Stimulated activated CD8-positive, alpha-beta memory T cell treated with anti-CD3 and anti-CD28 coated beads, Interleukin-15, amount 100 ng/mL, for 4 hours (primary cell): ENCODE results near the gene FZR1.
A peak's percentile ranks its signal among the peaks of the same experiment; 100 is the strongest.
"Not testable (repeated sequence)": the region's sequence is repeated elsewhere in the genome, so short reads cannot be mapped to it uniquely, and the experiment has no call there.

Experiments
- DNase-seq, 2 donors: peaks; one replicate each; pipeline ENCODE4 v3.0.0-alpha.2; 2020; ENCODE audit warnings: low read depth in 2 of 2

The FZR1 gene

DNA sequence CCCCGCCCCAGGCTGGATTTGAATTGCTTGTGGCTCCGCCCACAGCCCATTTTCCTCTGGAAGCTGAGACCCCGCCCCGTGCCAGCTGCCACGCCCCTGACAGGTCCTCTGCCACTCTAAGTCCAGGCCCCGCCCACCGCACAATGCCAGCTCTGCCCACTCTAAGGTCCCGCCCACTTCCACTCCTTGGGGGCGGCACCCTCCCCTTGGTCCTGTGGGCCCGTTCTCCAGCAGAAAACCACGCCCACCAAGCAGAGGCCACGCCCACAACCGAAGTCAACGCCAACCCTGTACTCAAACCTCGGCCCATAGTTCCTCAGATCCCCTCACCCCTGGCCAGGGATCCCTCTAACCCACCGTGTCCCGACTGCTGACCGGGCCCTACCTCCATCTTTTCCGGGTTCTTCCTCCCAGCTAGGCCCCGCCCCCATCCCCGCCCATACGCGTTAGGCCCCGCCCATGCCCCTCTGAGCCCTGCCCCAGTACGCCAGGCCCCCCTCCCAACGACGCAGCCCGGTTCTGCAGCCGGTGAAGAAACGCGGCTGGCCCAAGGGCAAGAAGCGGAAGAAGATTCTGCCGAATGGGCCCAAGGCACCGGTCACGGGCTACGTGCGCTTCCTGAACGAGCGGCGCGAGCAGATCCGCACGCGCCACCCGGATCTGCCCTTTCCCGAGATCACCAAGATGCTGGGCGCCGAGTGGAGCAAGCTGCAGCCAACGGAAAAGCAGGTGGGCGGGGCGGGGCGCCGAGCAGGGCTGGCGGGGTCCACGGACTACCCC lies 67.9 kb downstream of the FZR1 start:
- DNase-seq: peak; percentile 54 to 68

DNA sequence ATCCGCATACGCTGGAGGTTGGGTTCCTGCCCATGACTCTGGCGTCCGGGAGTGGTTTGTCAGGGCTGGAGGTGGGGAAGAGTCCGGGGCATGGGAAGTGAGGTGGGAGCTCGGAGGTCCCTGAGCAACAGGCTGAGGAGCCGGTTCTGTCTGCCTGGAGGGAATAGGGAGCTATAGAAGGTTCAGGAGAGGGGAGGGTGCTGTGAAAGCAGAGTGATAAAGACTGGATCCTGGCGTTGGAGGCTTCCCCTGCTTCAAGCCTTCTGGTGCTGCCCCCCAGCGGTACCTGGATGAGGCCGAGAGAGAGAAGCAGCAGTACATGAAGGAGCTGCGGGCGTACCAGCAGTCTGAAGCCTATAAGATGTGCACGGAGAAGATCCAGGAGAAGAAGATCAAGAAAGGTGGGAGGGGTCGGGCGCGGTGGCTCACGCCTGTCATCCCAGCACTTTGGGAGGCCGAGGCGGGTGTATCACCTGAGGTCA lies 69.2 kb downstream of the FZR1 start:
- DNase-seq: no peak

DNA sequence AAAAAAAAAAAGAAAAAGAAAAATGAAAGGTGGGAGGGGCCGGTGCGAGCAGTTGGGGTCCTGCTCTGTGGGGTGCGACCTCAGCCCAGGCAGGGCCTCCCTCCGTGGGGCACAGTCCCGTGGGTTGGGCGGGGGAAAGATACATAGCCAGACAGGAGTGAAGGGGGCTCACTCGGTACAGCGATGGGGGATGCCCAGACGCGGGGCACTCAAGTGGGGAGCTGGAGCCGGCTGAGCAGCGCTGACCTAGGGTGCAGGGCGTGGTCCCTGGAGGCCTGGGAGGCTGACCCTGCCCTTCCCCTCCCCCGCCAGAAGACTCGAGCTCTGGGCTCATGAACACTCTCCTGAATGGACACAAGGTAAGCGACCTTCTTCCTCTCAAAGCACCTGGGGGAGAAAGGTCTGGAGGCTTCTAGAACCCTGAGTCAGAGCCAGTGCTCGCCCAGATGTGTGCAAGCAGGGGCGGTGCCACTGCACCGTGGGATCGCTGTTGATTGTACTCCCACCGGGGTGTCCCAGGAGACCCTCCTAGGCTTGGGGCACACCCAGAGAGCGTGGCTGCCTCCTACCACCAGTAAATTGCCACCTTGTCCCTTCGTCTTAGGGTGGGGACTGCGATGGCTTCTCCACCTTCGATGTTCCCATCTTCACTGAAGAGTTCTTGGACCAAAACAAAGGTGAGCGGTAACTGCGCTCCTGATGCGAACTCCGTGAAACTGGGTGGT lies 70.0 kb downstream of the FZR1 start:
- no peak for DNase-seq

DNA sequence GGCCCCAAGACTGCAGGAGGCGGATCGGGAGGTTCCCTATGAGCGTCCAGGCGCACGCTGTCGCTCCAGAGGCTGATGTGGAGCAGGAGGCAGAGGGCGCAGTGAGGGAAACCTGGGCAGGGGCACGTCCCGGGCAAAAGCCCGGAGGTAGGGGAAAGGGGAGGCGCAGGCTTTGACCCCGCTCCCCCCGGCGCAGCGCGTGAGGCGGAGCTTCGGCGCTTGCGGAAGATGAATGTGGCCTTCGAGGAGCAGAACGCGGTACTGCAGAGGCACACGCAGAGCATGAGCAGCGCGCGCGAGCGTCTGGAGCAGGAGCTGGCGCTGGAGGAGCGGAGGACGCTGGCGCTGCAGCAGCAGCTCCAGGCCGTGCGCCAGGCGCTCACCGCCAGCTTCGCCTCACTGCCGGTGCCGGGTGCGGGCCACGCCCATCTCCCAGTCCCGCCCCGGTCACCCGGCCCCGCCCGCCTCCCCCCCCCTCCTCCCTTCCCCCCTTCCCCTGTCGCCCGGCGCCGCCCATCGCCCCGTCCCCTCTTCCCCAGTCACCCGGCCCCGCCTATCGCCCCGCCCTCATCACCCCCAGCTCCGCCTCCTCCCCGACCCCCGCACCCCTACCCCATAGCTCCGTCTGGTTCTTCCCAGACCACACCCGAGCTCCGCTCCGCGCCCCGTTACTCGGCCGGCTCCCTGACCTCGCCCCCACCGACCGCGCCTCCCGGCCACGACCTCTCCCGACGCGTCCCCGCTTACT lies 70.8 kb downstream of the FZR1 start:
- no peak for DNase-seq

DNA sequence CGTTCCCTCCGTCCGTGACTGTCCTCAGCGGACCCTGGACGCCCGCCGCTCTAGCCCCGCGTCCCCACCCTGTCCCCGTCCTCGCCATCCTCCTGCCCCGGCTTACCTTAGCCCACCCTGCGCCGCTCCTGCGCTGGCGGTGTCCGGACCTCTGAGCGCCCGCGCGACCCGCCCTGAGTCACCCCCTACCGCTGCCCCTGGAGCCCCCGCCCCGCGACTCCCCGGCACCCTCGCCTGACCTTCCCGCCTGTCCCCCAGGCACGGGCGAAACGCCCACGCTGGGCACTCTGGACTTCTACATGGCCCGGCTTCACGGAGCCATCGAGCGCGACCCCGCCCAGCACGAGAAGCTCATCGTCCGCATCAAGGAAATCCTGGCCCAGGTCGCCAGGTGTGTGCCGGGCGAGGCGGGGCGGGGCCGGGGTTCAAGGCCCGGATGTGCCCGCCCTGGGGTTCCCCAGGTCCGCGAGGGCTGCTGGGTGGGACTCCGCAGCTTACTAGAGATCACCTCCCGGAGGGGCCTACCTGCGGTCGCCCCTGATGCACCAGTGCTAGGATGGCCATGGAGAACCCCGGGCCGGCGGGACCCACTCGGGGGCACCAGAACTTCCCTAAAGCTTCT lies 71.7 kb downstream of the FZR1 start:
- DNase-seq: no peak

DNA sequence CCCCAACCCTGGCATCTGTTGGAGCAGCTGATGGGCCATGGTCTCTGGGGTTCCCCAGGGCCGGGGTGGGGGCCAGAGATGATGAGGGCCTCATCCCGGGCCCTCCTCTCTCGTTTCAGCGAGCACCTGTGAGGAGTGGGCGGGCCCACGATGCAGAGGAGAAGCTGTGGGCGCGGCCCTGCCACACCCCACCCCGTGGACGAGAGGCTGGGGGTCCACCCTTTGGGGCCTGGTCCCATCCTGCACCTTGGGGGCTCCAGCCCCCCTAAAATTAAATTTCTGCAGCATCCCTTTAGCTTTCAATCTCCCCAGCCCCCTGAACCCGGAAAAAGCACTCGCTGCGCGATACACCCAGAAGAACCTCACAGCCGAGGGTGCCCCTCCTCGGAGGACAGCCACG lies 72.3 kb downstream of the FZR1 start:
- no peak for DNase-seq

DNA sequence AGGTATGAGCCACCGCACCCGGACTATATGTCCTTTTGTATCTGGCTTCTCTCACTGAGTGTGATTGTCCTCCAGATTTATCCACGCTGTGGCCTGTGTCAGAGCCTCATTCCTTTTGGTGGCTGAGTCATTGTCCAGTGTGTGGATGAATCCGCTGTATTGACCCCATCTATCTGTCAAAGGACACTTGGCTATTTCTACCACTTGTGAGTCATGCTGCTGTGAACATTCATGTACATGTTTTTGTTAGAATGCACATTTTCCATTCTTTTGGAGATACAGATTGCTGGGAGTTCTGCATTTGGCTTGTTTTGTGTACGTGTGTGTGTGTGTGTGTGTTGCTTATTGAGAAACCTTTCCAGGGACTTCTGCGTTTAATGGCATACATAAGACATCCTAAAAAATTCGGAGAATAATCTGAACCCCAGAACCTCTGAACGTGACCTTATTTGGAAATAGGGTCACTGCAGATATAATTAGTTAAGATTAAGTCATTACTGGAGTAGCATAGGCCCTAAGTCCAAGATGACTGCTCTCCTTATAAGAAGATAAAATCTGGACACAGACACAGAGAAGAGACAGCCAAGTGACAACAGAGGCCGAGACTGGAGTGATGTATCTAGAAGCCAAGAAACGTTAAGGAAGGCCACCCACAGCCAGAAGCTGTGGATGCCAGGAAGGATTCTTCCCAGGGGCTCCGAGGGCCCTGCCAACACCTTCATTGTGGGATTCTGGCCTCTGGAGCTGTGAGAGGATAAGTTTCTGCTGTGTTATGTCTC lies 74.2 kb downstream of the FZR1 start:
- DNase-seq: no peak

DNA sequence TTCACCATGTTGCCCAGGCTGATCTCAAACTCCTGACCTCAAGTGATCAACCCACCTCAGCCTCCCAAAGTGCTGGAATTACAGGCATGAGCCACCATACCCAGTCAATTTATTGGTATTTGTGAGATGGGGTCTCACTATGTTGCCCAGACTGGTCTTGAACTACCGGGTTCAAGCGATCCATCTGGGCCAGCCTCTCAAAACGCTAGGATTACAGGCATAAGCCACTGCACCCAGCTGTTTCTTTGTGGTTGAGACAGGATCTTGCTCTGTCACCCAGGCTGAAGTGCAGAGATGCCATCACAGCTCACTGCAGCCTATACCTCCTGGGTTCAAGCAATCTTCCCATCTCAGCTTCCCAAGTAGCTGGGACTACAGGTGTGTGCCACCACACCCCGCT lies 75.7 kb downstream of the FZR1 start:
- DNase-seq: not testable (repeated sequence)

DNA sequence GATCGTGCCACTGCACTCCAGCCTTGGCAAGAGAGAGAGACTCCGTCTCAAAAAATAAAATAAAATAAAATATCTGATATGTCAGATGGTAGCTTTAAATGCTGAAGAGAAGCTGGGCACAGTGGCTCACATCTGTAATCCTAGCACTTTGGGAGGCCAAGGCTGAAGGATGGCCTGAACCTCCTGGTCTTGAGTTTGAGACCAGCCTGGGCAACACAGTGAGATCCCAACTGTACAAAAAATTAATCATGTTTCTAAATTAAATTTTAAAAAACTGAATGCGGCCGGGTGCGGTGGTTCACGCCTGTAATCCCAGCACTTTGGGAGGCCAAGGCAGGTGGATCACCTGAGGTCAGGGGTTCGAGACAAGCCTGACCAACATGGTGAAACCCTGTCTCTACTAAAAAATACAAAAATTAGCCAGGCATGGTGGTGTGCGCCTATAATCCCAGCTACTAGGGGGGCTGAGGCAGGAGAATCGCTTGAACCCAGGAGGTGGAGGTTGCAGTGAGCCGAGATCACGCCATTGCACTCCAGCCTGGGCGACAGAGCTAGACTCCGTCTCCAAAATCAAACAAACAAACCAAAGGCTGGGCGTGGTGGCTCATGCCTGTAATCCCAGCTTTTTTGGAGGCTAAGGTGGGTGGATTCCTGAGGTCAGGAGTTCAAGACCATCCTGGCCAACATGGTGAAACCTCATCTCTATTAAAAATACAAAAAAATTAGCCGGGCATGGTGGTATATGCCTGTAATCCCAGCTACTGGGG lies 78.1 kb downstream of the FZR1 start:
- DNase-seq: not testable (repeated sequence)

DNA sequence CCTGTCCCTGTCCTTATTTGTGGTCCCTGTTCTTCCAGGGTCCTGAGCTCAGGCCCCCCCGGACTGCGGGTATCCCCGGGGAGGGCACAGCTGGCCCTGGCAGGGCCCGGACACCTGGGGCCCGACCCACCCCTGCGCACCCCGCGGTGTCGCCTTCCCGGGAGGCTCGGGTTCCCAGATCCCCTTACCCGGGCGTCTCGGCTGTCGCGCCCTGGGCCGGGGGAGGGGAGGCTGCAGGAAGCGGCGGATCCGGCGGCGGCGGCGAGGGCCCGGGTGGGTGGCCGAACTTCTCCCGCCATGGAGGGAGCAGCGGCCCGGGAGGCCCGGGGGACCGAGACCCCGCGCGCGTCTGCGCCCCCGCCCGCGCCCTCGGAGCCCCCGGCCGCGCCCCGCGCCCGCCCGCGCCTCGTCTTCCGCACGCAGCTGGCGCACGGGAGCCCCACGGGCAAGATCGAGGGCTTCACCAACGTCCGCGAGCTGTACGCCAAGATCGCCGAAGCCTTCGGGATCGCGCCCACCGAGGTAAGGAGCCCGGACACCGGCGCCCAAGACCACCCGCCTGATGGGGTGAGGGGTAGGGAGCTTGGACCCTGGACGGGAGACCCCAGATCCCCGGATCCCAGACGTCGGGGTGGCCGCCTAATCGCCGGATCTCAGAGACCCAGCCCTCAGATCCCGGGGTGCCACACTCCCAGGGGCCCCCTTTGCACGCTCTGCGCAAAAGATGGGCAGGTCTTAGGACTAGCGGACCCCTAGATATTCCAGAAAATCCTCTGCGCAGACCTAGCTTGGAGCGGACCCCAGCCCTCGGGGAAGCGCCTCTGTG lies 79.4 kb downstream of the FZR1 start, which contains the start of gene GIPC3:
TSS of gene GIPC3 (plus strand) at position 178 of the 826 bp plus-strand sequence. CDS start at position 298, 120 bp downstream.
- no peak for DNase-seq

DNA sequence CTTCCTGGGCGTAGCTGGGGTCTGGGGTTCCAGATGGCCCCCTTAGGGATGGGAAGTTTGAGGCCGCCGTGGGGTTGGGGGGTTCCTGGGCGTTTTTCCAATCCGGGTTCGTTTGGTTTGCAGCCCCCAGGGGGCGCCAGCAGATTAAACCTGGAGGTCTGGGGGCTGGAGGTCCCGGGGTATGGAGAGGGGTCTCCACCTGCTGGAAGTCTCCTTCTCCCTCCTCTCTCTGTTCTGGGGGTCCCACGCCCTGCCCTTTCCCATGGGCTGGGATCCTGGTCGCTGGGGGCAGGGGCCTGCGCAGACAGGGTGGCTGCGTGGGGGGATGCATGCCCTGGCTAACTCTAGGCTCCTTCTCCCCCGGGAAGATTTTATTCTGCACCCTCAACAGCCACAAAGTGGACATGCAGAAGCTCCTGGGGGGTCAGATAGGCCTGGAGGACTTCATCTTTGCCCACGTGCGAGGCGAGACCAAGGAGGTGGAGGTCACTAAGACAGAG lies 80.1 kb downstream of the FZR1 start:
- DNase-seq: no peak

DNA sequence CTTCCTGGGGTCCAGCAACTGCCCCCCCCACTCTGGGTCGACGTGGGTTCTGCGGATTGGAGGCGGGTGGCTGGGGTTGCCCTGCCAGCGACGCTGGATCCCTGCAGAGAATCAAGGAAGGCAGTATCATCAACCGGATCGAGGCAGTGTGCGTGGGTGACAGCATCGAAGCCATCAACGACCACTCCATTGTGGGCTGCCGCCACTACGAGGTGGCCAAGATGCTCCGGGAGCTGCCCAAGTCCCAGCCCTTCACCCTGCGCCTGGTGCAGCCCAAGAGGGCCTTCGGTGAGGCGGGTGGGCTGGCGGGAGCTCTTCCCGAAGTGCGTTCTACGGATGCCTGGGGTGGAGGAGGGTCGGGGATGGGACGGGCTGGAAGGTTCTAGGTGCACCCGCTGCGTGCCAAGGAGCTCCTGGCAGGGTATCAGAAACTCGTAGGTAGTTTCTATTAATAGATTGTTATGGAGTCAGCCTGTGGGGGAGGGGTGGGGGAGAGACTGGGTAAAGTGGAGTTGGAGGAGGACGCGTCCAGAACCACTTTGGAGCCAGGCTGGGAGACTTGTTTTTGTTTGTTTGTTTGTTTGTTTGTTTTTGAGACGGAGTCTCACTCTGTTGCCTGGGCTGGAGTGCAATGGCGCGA lies 80.7 kb downstream of the FZR1 start:
- no peak for DNase-seq
